ENCODE results near the gene MAST4. TPM values are rescaled to one million over a fixed set of nuclear protein-coding genes. Genes with fewer than 3 reads are reported as not detected.

Gene MAST4
- total RNA-seq, 1 donor from 2014 or later = 114 TPM

- no peak for DNase-seq (ENCODE audit: low spot score)
These were observed 419.5 kb downstream of the MAST4 start for GRCh38 chr5:67015541-67016191.

- DNase-seq (ENCODE audit: low spot score) = no peak
These were observed 423.1 kb downstream of the MAST4 start for GRCh38 chr5:67019065-67019845.

DNA sequence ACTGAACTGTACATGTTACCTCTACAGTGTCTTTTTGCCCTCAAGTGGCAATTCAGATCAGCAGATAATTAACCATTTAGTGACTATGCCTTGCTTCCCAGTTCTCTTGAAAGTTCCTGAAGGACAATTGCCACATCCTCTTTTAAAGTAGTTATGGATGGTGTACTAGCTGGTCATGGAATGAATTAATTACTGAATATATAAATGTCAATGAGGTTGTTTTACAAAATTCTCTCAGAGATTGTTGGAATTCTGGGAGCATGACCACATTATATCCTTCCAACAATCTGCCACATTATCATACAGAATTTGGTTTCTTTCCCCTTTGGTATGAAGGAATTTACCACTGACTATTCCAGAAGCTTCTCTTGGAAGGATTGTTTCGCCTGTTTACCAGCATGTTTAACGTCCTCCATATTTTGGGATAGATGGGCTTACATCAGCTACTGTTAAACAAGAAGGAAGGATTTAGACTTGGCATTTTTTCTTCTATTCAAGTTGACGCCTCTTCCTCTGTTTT is 424.0 kb downstream of the MAST4 start:
- no peak for DNase-seq (ENCODE audit: low spot score)

DNA sequence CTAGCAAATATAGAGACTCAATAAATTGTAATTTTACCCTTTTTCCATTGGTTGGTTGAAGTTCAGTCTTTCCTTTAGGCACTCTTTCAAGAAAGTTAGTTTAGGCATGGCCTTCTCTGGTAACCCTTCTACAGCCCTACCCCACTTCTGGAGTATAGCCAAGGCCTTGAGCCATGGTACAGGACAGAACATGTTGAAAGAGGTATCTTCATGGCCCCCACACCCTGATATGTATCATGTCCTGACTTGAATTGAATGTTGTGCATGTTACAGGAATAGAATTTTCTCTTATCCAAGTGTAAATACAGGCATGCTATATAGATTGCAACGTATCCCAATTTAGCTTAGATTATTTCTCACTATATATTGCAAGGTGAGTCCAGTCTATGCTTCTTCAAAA is 424.8 kb downstream of the MAST4 start:
- DNase-seq (ENCODE audit: low spot score) = peak; percentile 60

- no peak for DNase-seq (ENCODE audit: low spot score)
These were observed 425.3 kb downstream of the MAST4 start for GRCh38 chr5:67021521-67021920.

DNA sequence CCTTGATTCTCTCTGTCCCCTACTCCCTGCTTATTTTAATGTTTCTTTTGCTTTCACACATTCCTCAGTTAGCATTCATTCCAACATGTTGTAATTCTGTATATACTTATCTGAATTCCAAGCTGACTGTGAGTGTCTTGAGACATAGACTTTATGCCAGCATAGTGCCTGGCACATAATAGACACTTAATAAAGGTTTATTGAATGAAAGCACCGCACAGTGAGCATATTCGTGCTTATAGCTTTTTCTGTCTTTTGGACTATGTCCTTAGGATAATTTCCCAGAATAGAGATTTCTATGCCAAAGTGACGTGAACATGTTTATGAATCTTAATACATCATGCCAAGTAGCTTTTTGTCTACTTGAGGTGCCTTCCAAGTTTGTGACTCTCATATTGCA is 425.8 kb downstream of the MAST4 start:
- no peak for DNase-seq (ENCODE audit: low spot score)

GRCh38 chr5:67025457-67025856 is 429.3 kb downstream of the MAST4 start:
- DNase-seq (ENCODE audit: low spot score) = no peak

- no peak for DNase-seq (ENCODE audit: low spot score)
These were observed 430.1 kb downstream of the MAST4 start for GRCh38 chr5:67026278-67026677.

- DNase-seq (ENCODE audit: low spot score) = no peak
These were observed 431.0 kb downstream of the MAST4 start for GRCh38 chr5:67027171-67027570.

GRCh38 chr5:67028371-67028770 is 432.2 kb downstream of the MAST4 start:
- no peak for DNase-seq (ENCODE audit: low spot score)

DNA sequence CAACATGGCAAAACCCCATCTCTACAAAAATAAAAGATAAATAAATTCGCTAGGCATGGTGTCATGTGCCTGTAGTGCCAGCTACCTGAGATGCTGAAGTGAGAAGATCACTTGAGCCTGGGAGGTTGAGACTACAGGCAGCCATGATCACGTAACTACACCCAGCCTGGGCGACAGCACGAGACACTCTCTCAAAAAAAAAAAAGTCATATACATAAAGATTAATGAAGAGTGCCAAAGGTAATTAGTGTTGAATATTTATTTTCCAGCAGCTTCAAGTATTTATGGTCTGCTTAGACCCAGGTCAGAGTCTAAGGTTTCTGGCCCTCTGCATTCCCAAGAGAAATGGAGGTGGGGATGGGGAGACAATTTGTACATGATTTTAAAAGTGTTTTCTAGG is 432.7 kb downstream of the MAST4 start:
- DNase-seq (ENCODE audit: low spot score) = no peak

- DNase-seq (ENCODE audit: low spot score) = no peak
These were observed 433.3 kb downstream of the MAST4 start for GRCh38 chr5:67029481-67029880.

DNA sequence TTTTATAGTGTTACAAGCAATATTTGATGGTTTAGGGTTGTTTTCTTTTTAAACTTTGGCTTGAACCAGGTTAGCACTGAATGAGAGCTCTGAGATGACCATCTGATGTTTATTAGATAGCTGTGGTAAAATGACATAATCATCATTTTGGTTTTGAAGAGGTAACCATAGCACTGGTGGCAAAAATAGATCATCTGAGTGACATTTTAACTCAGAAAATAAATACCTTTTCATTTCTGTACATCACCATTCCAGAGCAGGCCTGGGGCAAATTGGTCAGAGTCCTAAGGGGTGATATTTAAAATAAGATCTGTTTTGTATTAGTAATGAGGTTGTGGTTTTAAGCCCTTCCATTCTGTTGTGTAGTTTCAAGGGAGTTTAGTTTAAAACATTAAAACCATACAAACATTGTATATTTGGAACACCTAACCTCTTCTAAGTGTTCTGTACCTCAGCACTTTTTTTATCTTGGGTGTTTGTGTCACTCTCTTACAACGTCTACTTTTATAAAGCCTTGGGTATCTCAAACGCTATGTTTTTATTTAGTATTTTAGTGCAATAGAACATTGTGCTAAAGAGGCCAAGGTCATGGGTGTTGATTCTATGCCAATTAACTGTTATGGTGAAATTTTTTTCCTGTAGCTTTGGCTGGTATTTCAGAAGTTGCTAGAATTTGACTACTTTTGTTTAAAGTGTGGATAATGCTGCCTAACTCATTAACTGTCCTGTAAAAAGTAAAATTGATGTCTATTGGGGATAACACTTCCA is 434.3 kb downstream of the MAST4 start:
- no peak for DNase-seq (ENCODE audit: low spot score)

GRCh38 chr5:67031057-67031443 is 434.9 kb downstream of the MAST4 start:
- no peak for DNase-seq (ENCODE audit: low spot score)

GRCh38 chr5:67031692-67032091 is 435.5 kb downstream of the MAST4 start:
- no peak for DNase-seq (ENCODE audit: low spot score)

DNA sequence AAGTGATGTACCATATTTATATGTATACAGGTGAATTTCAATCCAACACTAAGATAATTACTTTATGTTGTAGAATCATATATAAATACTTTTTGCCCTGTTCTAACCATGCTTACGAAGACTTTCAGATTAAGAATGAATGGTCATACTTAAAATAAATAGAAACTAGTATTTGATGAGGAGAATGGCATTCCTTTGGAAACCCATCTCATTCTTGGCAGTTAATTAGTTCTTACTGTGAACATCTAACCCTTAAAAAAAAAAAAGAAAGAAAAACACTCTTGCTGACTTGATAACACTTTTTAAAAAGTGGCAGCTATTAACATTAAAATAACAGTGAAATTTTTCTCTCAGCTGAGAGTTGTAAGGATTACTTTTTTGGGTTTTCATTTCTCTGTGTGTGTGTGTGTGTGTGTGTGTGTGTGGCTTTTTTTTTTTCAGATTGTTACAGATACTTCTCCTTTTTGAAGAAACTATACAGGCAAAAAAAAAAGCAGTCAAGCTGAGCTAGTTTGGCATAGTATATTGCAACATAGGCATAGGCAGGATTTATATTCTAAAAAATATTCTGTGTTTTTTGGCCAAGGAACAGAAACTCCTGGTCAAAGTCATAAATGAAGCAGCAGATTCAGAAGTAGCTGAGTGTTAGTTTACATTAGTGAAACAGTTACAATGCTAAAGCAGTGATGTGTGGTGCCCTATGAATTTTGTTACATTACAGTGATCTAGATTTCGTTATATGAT is 436.9 kb downstream of the MAST4 start:
- no peak for DNase-seq (ENCODE audit: low spot score)

DNA sequence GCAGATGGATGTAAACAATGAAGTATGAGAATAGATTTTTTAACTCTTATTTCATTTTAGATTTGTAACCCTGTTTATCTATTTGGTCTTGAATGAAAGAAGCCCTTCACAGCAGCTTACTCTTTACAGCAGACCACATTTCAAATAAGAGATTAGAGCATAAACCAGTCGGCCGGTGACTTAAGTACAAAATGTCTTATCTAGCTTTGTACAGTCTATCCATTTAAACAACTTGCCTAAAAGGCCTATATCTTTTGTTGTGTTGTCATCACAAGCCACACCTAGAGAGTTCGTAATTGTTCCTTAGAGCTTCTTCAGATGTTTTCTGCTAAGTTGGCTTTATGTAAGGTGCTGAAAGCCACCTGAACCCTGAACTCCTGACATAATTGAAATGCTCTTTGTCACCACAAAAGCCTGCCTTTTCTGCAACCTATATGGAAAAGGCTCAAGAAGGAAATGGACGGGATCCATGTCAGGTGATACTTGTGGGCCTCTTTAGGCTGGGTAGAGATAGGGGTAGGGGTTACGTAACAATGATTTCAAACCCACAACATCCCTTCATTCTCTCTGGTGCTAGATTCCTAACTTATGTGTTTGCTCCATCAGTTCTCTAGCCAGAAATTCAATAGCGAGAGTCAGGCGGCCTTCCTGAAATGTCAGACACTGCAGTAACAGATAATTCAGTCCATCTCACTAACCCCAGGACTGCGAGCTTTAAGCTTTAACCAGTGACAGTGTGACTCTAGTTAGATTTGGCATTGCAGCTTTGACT is 437.9 kb downstream of the MAST4 start:
- no peak for DNase-seq (ENCODE audit: low spot score)

GRCh38 chr5:67035098-67035740 is 439.0 kb downstream of the MAST4 start:
- DNase-seq (ENCODE audit: low spot score) = no peak

GRCh38 chr5:67037171-67037570 is 441.0 kb downstream of the MAST4 start:
- DNase-seq (ENCODE audit: low spot score) = no peak

DNA sequence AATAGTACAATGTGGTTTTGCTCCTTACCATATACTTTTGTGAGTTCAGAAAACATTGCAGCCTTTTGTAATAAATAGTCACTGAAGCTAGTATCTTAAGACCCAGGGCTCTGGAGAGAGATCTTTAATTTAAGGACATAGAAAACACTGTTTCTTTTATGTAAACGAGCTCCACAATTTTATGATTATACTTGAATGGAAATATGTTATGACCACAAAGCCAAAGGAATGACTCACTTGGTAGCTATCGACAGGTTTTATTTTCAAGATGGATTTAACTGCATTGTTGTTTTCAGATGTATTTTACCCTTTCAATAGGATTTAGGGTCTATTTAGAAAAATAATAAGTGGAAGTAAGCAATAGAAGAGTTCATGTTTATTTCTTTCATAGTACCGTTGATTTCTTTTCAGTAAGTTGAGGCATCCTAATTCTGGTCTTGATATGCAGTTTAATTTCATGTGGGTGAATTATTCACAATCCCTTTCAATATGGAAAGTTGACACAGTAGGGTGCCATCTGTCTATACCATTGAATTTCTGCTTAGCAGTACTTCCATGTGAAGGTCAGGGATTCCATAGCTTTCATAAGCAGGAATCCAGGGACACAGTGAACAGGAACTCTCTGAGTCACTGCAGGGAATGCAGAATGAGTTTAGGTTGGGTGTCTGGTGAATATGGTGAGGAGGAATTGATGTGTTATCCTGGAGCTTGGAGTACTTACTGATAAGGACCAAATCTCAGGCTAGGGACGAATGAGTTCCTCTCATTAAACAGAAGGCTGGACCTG is 442.8 kb downstream of the MAST4 start:
- no peak for DNase-seq (ENCODE audit: low spot score)

Measured in ureter (tissue), 1 donor.